HepG2 (cell line): ENCODE measurements around the gene SUSD3. TPM values are rescaled to one million over a fixed set of nuclear protein-coding genes. Genes with fewer than 3 reads are reported as not detected.
A peak's percentile ranks its signal among the peaks of the same experiment; 100 is the strongest.

ENCODE experiments used
- AKAP8 ChIP-seq: sonication (generic); formaldehyde crosslinking; IDR thresholded peaks from 2 replicates; pipeline ENCODE4 v1.5.1; 2020; ENCODE audit warnings: mild to moderate bottlenecking, missing genetic modification reagents
- FOXP1 ChIP-seq, 2 experiments: fragments of 450-650 bp in 1 of 2; IDR thresholded peaks; 2 replicates each; pipeline ENCODE4 v1.6.1; 2017 to 2018; ENCODE audit warnings: antibody characterized with exemption in 1 of 2
- HES4 ChIP-seq: sonication (generic); formaldehyde crosslinking; IDR thresholded peaks from 2 replicates; pipeline ENCODE4 v1.9.0; 2021; ENCODE audit warnings: mild to moderate bottlenecking, missing genetic modification reagents, borderline replicate concordance
- KMT2B ChIP-seq: IDR thresholded peaks from 2 replicates; pipeline ENCODE4 v1.6.1; 2016; ENCODE audit warnings: missing genetic modification reagents, missing compliant biosample characterization
- LRRFIP1 ChIP-seq: sonication (generic); formaldehyde crosslinking; conservative IDR thresholded peaks from 2 replicates; pipeline ENCODE4 v1.4.0; 2020; ENCODE audit warnings: missing genetic modification reagents
- MYC ChIP-seq: sonication (generic); formaldehyde crosslinking; IDR thresholded peaks from 2 replicates; pipeline ENCODE4 v1.9.0; 2021; ENCODE audit warnings: missing genetic modification reagents, borderline replicate concordance
- MZF1 ChIP-seq: sonication (generic); formaldehyde crosslinking; IDR thresholded peaks from 2 replicates; pipeline ENCODE4 v1.8.1; 2023; ENCODE audit warnings: mild to moderate bottlenecking, missing genetic modification reagents, borderline replicate concordance
- REL ChIP-seq: sonication (generic); formaldehyde crosslinking; conservative IDR thresholded peaks from 2 replicates; pipeline ENCODE4 v1.8.0; 2022; ENCODE audit warnings: mild to moderate bottlenecking, missing genetic modification reagents, moderate library complexity
- RFX1 ChIP-seq: fragments of 450-650 bp; IDR thresholded peaks from 2 replicates; pipeline ENCODE4 v1.6.1; 2017
- SIX1 ChIP-seq: sonication (generic); formaldehyde crosslinking; IDR thresholded peaks from 2 replicates; pipeline ENCODE4 v1.4.0; 2020; ENCODE audit warnings: missing genetic modification reagents, borderline replicate concordance
- SMAD3 ChIP-seq: sonication (generic); formaldehyde crosslinking; IDR thresholded peaks from 2 replicates; pipeline ENCODE4 v1.4.0; 2020; ENCODE audit warnings: missing genetic modification reagents
- SP2 ChIP-seq: sonication (generic); formaldehyde crosslinking; IDR thresholded peaks from 2 replicates; pipeline ENCODE4 v1.5.1; 2020; ENCODE audit warnings: mild to moderate bottlenecking, missing genetic modification reagents
- YY1 ChIP-seq: IDR thresholded peaks from 2 replicates; pipeline ENCODE4 v1.6.1; 2011; ENCODE audit warnings: low read length, low read depth, moderate library complexity, mild to moderate bottlenecking; ENCODE audit not compliant: insufficient read depth, insufficient replicate concordance
- ZFP36L1 ChIP-seq: sonication (generic); formaldehyde crosslinking; IDR thresholded peaks from 2 replicates; pipeline ENCODE4 v1.8.0; 2022; ENCODE audit warnings: mild to moderate bottlenecking, missing genetic modification reagents, moderate library complexity
- ZNF20 ChIP-seq: sonication (generic); formaldehyde crosslinking; IDR thresholded peaks from 2 replicates; pipeline ENCODE4 v1.4.0; 2020; ENCODE audit warnings: mild to moderate bottlenecking, moderate library complexity, missing genetic modification reagents
- ZNF224 ChIP-seq: sonication (generic); formaldehyde crosslinking; IDR thresholded peaks from 2 replicates; pipeline ENCODE4 v1.5.0; 2020; ENCODE audit warnings: mild to moderate bottlenecking, missing genetic modification reagents
- ZNF296 ChIP-seq: sonication (generic); formaldehyde crosslinking; conservative IDR thresholded peaks from 2 replicates; pipeline ENCODE4 v1.5.0; 2020; ENCODE audit warnings: mild to moderate bottlenecking, missing genetic modification reagents
- ZNF607 ChIP-seq: sonication (generic); formaldehyde crosslinking; IDR thresholded peaks from 2 replicates; pipeline ENCODE4 v1.5.1; 2020; ENCODE audit warnings: missing genetic modification reagents, mild to moderate bottlenecking, borderline replicate concordance
- ZNF781 ChIP-seq: sonication (generic); formaldehyde crosslinking; IDR thresholded peaks from 2 replicates; pipeline ENCODE4 v1.5.1; 2020; ENCODE audit warnings: borderline replicate concordance, mild to moderate bottlenecking, missing genetic modification reagents; ENCODE audit errors: not compliant biosample characterization
- polyA plus RNA-seq, 8 experiments: library from polyadenylated mRNA; depleted of rRNA in 3 of 8; stranded (reverse) in 7 of 8; unstranded in 1 of 8; fragments of >200 nt; fragmentation: Illumina TruSeq in 4 of 8; extraction: Trizol in 4 of 8; gene quantifications; 2 replicates each; pipeline versions ENCODE4 v1.2.1 to v1.2.3, GENCODE V29; 2011 to 2016; ENCODE audit warnings: low read depth in 4 of 8, missing spikeins in 1 of 8, mixed read lengths in 1 of 8; ENCODE audit not compliant: insufficient read depth in 1 of 8
- total RNA-seq, 5 experiments: library from RNA; depleted of rRNA; stranded (reverse); fragments of >200 nt; fragmentation: Illumina TruSeq; extraction: Trizol; gene quantifications; 2 replicates each; pipeline ENCODE4 v1.2.3, GENCODE V29; 2016; ENCODE audit warnings: low read depth in 1 of 5
- TF ChIP-seq, protein P1 (sequence below): IDR thresholded peaks from 2 replicates; pipeline ENCODE4 v1.6.1; 2016; ENCODE audit warnings: missing compliant biosample characterization, missing genetic modification reagents, borderline replicate concordance
- TF ChIP-seq, protein P2 (sequence below): sonication (generic); formaldehyde crosslinking; IDR thresholded peaks from 2 replicates; pipeline ENCODE4 v1.5.0; 2020; ENCODE audit warnings: mild to moderate bottlenecking, missing genetic modification reagents, borderline replicate concordance
- TF ChIP-seq, protein P3 (sequence below): sonication (generic); formaldehyde crosslinking; IDR thresholded peaks from 2 replicates; pipeline ENCODE4 v1.8.1; 2023; ENCODE audit warnings: missing genetic modification reagents, inconsistent platforms, borderline replicate concordance

Gene SUSD3
- total and polyA plus RNA-seq, 2 of the 13 experiments (the other 11 are each of a cell fraction or from before 2014, with no cell fraction given), result 7.0 to 9.1 TPM

DNA sequence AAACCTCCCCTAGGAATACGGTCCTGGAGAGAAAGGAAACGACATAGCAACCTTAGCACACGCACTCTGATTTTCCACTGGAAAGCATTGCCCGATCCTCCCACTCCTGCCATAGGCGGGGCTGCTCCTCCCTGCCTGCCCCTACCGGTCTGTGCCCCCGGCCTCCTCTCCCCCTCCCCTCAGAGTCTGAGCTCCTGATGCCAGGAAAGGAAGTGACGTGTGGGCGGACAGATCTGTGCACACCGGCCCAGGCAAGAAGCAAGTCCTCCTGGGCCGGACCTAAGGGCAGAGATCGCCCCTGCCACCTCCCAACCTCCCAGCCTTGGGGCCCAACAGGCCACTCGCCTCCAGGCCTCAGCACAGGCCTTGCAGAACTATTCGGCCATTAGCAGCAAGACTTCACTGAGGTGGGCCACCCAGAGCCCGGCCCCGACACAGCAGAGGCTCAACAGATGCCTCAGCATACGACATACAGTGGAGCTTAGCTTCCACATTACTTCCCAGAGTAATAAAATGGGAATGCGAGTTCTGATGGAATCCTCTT is 68.4 kb downstream of the SUSD3 start (continued):
- 0 out of 2 replicates have a peak, but pooled peaks have one; percentile 49 for TF ChIP-seq ZNF296 (CRISPR knock-in tag)
- no peak for TF ChIP-seq LRRFIP1 (CRISPR knock-in tag)
- TF ChIP-seq SIX1 (CRISPR knock-in tag), result no peak
- no peak for TF ChIP-seq RFX1
- TF ChIP-seq, protein P1, sequence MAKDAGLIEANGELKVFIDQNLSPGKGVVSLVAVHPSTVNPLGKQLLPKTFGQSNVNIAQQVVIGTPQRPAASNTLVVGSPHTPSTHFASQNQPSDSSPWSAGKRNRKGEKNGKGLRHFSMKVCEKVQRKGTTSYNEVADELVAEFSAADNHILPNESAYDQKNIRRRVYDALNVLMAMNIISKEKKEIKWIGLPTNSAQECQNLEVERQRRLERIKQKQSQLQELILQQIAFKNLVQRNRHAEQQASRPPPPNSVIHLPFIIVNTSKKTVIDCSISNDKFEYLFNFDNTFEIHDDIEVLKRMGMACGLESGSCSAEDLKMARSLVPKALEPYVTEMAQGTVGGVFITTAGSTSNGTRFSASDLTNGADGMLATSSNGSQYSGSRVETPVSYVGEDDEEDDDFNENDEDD (CRISPR knock-in tag), result no peak
- TF ChIP-seq MZF1 (CRISPR knock-in tag), result no peak
- TF ChIP-seq REL (CRISPR knock-in tag), result no peak
- TF ChIP-seq ZNF20 (CRISPR knock-in tag), result no peak
- TF ChIP-seq MYC (CRISPR knock-in tag), result peak; percentile 50; the same call in 1 of the 2 replicates
- TF ChIP-seq SP2 (CRISPR knock-in tag), result no peak
- TF ChIP-seq ZFP36L1 (CRISPR knock-in tag), result no peak
- TF ChIP-seq, protein P2, sequence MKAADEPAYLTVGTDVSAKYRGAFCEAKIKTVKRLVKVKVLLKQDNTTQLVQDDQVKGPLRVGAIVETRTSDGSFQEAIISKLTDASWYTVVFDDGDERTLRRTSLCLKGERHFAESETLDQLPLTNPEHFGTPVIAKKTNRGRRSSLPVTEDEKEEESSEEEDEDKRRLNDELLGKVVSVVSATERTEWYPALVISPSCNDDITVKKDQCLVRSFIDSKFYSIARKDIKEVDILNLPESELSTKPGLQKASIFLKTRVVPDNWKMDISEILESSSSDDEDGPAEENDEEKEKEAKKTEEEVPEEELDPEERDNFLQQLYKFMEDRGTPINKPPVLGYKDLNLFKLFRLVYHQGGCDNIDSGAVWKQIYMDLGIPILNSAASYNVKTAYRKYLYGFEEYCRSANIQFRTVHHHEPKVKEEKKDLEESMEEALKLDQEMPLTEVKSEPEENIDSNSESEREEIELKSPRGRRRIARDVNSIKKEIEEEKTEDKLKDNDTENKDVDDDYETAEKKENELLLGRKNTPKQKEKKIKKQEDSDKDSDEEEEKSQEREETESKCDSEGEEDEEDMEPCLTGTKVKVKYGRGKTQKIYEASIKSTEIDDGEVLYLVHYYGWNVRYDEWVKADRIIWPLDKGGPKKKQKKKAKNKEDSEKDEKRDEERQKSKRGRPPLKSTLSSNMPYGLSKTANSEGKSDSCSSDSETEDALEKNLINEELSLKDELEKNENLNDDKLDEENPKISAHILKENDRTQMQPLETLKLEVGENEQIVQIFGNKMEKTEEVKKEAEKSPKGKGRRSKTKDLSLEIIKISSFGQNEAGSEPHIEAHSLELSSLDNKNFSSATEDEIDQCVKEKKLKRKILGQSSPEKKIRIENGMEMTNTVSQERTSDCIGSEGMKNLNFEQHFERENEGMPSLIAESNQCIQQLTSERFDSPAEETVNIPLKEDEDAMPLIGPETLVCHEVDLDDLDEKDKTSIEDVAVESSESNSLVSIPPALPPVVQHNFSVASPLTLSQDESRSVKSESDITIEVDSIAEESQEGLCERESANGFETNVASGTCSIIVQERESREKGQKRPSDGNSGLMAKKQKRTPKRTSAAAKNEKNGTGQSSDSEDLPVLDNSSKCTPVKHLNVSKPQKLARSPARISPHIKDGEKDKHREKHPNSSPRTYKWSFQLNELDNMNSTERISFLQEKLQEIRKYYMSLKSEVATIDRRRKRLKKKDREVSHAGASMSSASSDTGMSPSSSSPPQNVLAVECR (CRISPR knock-in tag), result peak; percentile 71; the same call in 1 of the 2 replicates
- no peak for TF ChIP-seq HES4 (CRISPR knock-in tag)
- TF ChIP-seq ZNF781, result no peak
- no peak for TF ChIP-seq ZNF607 (CRISPR knock-in tag)
- TF ChIP-seq, protein P3, sequence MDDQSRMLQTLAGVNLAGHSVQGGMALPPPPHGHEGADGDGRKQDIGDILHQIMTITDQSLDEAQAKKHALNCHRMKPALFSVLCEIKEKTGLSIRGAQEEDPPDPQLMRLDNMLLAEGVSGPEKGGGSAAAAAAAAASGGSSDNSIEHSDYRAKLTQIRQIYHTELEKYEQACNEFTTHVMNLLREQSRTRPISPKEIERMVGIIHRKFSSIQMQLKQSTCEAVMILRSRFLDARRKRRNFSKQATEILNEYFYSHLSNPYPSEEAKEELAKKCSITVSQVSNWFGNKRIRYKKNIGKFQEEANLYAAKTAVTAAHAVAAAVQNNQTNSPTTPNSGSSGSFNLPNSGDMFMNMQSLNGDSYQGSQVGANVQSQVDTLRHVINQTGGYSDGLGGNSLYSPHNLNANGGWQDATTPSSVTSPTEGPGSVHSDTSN (CRISPR knock-in tag), result no peak
- TF ChIP-seq YY1, result peak; percentile 36
- TF ChIP-seq KMT2B, result no peak
- TF ChIP-seq ZNF224, result no peak
- TF ChIP-seq FOXP1 (IDR thresholded peaks at IDR 0.05), result no peak
- peak; percentile 8; the same call in 1 of the 2 replicates for TF ChIP-seq FOXP1 (CRISPR knock-in tag; IDR thresholded peaks at IDR 0.05)
- peak; percentile 92 for TF ChIP-seq AKAP8 (CRISPR knock-in tag)
- TF ChIP-seq SMAD3 (CRISPR knock-in tag), result no peak
